HG02642 (cell line): ENCODE results near the gene KLHL1.

Source experiments
- ATAC-seq: cut with Tn5 transposase; IDR thresholded peaks from one replicate; pipeline ENCODE4 v1.9.1; 2021; ENCODE audit warnings: mild to moderate bottlenecking; ENCODE audit not compliant: unreplicated experiment, poor library complexity

The KLHL1 gene

DNA sequence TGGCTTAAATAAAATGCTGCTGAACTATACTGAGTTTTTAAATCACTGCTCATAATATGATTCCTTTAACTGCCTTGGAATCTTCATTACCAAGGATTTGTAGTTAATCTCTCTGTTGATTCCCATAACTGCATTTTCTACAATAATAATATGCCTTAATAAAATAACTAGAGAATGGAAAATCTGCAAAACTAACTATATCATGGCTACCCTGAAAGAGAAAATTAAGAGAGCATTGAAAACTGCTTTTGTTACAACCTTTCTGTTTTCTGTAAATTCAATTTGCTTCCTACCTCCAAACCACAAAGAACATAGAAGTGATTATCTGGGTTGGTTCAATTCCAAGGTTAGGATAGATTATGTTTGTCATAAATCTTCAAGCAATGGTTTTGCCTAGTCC is 203.5 kb downstream of the KLHL1 start:
- ATAC-seq: no peak

DNA sequence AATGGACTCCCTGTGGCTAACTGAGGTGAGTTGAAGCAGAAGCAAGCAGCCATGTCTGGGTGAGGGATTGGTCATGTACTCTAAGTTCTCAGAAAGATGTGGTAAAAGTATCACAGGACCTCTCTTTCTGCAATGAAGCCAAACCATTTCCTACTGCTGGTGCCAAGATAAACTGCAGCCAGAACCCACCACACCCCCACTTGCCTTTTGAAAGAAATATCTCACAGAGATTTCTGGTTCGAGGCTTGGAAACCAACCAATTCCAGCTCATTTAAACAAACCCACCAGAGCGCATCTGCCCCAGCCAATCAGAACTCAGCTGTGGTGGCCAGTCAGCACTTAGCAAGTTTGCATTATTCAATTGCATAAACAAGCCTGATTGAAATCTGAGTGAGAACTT is 205.2 kb downstream of the KLHL1 start:
- ATAC-seq: no peak

DNA sequence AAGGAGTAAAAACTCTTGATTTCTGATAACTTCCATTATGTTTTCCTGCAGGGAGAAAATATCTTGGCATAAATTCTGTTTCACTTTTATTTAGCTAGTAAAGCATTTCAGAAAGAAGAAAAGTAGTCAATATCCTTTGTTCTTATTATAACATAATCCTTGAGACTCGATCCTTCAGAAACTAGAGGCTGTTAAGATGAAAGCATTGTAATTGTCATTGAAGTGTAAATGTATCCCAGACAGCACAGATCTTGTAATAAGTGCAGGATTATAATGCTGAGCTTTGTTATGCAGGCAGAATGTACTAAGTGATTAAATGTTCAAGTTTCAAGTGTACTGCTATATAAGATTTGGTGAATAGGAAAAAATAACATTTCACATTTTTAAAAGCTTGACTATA is 225.8 kb downstream of the KLHL1 start:
- ATAC-seq: no peak

DNA sequence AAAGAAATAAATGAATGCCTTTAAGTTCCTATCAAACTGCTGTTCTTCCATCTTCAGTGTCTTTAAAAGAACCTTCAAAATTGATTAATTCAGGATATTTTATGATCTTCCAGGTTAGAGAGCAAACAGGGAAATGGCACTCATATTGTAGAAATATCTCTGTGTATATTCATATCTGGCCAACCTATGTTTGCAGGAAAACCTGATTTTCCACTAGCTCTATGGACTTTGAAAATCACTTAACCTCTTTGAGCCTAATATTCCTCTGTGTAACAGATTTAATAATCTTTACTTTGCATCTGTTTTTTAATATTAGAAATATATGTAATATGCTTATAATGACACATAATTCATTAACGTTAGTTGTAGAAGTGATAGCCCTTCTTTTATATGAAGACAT is 228.3 kb downstream of the KLHL1 start:
- ATAC-seq: no peak

DNA sequence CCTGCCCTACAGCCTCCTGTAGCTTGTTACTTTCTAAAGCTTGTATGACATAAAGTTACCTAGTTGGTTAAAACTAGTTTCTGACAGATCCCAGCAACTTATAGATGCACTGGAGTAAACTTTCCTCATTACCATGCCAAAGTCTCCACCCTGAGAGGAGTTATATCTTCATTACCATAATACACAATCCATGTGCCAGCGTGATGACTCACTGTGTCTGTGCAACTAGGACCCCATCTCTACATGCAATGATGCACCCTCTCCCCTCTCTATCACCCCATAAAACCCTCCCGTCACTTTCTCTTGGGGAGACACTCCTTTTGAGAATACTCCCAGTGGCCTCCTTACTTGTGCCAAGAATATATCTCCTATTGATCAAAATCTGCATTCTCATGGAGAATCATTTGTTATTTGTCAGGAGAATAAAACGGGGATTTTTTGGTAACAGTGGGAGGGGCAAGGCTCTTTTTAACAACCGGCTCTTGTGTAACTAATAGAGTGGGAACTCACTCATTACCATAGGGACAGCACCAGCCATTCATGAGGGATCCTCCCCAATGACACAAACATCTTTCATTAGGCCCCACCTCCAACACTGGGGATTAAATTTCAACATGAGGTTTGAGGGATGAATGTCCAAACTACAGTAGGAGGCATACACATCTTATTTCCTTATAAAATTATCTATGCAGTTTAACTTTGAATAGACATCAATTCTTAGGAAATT is 235.8 kb downstream of the KLHL1 start:
- no peak for ATAC-seq

DNA sequence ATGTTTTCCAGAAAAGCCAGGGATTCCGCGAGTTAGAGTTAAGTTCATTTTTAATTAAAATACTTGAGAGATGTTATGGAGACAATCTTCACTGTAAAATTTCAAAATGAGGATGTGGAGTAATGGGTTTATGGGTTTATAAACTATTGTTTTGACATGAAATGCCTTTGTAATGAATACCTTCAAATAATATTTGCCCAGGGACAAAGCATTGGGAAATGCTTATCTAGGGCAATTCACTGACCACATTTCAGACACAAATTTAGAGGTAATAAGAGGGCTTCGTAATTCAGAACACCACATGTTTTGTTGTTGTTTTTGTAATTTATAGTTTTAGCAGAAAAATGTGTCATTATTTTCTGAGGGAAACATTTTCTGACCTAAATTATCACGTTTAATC is 241.7 kb downstream of the KLHL1 start:
- no peak for ATAC-seq

DNA sequence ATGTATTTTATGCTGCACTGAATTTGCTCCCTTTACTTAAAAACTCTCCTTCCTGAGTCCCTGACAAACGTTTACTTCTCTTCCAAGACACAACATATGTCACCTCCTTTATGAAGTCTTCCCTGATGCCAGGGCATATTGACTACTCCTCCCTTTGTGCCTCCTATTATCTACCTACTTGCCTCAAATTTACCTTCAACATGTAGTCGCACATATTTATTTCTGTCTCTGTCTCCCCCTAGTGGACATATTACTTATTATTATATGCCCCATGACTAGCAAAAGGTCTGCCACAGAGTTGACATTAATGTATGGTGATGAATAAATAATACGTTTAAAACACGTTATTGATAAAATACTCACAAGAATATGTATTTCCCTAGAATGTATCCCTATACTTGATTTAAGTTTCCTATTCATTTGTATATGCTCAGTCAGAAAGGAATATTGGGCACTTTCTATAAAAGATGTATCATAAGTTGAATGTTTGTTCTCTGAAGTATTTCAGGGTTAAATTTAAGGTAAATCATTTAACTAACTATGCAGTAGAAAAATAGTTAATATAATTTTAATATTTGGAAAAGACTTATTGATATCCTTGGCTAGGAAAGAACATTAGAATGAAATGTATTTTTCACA is 250.9 kb downstream of the KLHL1 start:
- ATAC-seq: peak; percentile 88

DNA sequence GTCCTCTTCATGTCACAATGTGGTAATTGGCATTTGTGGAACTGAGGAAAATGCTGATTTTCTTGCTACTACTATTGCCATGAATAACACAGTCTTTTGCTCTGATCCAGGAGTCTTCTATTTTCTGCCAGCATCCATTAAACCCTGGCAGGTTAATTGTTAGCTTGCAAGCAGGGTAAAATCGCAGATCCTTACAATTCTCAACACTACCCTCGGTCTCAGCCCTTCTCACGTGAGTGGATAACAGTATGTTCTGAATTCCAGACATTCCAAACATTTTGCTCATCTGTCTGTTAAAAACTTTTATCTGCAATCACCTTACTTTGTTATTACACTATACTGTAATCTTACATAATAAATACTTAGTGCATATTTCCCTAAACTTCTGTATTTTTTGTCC is 251.9 kb downstream of the KLHL1 start:
- no peak for ATAC-seq

DNA sequence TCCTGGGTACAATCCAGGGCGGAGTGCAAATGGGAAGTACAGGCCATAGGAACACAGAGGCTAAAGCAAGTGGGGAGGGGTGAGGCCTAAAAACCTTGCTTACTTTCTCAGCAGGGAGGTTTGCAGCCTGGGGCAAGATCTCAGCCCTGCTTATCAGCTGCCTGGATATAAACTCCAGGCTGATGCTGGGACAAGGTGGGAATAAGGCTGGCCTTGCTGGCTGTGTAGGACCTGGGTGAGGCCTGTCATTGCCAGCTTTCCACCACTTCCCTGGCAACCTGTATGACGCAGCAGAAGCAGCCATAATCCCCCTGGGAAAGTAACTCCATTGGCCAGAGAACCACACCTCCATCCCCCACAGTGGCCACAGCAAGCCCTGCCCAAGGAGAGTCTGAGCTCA is 279.7 kb downstream of the KLHL1 start:
- no peak for ATAC-seq

DNA sequence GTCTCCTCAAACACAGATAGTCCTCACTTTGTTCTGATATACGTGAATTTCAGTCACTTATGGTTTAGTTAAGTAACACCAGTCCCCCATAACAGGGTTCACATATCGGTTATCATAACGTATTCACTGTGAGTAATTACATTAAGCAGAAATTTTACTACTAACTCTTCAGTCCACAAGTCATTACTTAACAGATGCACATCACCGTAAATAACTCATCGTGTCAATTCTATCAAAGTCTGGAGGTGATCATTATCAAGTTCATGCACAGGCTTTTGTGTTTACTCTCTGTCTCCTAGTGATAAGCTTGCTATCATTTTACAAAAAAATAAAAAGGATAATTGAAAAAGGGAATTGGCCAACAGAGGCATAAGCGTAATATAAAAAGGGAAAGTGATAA is 288.1 kb downstream of the KLHL1 start:
- no peak for ATAC-seq

DNA sequence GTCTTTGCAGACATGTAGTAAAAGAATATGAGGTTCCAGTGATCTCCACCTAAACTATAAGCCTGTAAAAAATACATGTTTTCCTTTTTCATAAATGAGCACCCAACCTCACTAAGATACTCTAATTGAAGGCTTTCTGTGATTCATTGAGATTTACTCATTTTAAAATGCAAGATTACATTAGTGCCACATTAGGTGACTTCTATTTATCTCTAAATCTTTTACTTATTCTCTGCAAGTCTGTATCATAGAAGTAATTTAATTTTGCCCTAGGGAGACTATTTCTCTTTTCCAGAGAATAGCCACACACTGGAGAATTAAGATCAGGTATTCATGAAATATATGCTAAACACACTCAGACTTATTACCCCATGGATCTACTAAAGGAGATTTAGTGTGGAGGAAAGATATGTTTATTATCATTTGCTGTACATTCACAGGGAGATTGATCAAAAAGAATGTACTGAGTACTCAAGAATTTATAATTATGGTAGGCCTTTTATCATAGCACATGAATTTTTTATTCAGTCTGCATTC is 290.9 kb downstream of the KLHL1 start:
- no peak for ATAC-seq

DNA sequence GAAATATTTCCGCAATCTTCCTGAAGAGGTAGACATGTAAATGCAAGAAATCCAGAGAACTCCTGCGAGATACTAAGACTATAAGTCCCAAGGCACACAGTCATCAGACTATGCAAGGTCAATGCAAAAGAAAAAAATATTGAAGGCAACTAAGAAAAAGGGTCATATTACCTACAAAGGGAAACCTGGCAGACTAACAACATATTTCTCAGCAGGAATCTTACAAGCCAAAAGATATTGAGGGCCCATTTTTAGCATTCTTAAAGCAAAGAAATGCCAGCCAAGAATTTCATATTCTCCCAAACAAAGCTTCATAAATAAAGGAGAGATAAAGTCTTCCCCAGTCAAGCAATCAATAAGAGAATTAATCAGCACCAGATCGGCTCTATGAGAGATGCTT is 299.1 kb downstream of the KLHL1 start:
- ATAC-seq: no peak

DNA sequence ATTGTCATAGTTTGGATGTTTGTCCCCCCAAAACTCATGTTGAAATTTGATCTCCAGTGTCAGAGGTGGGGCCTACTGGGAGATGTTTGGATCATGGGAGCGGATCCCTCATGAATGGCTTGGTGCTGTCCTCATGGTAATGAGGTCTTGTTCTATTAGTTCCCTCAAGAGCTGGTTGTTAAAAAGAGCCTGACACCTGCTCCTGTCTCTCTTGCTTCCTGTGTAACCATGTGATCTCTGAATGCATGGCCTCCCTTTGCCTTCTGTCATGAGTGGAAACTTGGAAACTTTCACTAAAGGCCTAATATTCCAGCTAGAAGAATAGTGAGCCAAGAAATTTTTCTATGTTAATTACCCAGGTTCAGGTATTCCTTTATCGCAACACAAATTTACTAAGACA is 312.0 kb downstream of the KLHL1 start:
- ATAC-seq: no peak

DNA sequence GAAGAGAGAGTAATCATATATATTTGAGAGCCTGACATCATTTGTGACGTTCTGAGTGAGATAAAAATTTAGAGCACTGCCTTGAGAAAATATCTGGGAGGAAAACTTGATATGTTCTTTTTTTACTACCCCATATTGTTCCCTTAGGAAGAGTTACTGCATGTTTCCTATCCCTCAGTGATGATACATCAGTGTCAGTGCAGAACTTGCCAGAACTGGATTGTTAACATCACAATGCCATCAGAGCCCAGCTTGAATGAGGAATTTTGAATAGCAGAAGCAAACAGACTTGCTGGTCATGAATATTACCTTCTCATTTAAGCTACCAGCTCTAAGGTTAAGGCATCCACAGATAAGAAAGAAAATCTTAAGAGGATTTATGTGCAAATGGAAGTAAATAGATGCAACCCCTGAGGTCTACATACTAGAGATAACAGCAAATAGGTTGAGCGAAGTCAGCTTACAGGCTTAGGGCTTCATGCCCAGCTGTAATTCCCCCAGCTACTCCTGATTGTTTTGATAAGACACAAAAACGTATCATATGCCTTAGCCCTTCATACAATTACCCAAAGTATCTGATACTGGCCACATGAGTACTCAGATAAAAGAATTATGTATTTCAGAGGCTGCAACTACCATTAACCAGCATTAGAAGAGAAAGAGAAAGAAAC is 314.3 kb downstream of the KLHL1 start:
- no peak for ATAC-seq

DNA sequence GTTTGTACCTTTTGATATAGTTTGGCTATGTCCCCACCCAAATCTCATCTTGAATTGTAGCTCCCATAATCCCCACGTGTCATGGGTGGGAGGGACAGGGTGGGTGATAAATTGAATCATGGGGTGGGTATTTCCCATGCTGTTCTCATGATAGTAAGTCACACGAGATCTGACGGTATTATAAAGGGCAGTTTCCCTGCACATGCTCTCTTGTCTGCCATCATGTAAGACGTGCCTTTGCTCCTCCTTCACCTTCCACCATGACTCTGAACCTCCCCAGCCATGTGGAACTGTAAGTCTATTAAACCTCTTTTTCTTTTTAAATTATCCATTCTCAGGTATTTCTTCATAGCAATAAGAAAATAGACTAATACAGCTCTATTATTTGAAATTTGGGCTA is 331.3 kb downstream of the KLHL1 start:
- ATAC-seq: no peak

DNA sequence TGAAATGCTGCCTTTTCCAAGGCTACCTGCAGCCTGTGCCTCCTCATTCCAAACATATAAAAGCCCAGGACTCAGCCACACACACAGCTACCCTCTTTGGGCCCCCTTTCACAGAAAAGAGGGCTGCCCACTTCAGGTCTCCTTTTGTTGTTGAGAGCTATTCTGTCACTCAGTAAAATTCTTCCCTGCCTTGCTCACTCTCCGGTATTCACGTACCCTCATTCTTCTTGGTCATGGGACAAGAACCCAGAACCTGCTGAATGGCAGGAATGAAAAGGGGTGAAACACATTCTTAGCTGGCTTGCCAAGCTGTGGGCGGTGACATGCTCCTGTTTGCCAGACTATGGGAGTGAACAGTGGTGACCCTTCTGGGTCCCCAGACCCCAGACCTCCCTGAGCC is 338.6 kb downstream of the KLHL1 start:
- no peak for ATAC-seq

DNA sequence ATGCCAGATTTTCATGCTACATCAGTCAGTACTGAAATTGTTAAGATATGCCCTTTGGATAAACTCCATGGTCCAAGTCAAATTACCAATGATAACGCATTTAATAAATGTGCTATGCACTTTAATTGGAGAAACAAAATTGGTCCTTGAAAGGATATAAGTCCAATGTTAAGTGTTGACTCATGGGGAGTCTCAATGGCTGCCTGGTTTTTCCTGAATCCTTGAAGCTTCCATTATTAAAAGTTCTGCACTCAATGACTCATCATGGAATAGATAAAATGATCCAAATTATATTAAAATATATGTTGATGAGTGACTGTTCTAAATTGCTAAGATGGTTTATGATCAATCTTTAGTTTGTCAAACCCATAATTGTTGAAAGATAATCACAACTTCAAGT is 346.7 kb downstream of the KLHL1 start:
- ATAC-seq: no peak

DNA sequence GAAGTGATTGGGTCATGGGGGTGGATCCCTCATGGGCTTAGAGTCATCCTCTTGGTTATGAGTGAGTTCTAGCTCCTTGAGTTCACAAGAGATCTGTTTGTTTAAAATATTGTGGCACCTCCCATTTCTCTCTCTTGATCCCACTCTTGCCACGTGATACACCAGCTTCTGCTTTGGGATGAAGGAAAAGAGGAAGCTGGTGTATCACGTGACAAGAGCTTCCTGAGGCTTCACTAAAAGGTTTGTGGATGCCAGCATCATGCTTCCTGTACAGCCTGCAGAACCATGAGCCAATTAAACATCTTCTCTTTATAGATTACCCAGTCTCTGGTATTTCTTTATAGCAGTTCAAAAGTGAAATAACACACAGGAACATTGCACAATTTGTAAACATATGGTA is 353.2 kb downstream of the KLHL1 start:
- ATAC-seq: no peak

DNA sequence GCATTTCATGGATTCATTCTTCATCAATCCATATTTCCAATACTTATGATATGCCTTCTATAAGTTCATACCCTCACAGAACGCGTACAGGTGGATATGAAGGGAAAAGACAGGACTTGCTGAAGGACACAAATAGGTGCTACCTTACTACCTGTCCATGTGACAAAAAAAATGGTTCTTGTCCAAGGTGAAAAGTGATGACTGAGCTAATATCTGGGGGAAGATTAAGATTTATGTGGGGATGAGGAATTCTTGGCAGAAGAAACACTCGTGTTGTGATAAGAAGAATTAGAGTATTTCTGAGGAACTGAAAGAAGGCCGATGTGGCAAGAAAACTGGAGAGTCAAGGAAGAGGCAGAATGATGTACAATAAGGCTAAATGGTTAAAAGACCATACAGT is 357.0 kb downstream of the KLHL1 start:
- ATAC-seq: no peak

DNA sequence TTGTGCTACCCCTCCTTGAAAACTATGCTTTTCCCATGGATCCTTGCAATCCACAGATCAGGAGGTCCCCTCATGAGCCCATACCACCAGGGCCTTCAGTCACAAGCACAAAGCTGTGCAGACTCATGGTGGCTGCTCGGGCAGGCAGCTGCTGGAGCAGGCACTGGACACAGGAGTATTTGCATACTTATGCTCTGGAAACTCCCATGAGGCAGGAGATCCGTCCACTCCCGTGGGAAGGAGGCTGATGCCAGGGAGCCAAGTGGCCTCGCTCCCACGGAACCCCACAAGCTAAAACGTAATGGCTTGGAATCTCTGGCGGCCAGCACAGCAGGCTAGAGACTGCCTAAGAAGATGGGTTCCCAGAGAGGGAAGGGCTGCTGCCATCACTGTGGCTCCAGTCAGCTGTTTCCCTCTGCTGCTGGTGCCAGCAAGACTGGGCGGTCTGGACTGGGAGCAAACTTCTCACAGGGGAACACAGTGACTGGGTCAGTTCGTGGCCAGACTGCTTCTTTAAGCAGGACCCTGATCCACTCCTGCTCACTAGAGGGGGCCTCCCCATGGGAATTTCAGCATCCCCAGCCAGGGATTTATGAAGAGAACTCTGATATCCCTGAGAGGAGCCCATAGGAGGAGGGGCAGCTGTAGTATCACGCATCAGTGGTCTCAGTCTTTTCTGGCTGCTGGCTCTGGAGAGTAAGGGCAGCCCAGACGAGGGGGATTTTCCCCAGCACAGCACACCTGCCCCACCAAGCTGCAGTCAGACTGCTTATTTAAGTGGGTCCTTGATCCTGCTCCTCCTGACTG is 370.9 kb downstream of the KLHL1 start:
- no peak for ATAC-seq

DNA sequence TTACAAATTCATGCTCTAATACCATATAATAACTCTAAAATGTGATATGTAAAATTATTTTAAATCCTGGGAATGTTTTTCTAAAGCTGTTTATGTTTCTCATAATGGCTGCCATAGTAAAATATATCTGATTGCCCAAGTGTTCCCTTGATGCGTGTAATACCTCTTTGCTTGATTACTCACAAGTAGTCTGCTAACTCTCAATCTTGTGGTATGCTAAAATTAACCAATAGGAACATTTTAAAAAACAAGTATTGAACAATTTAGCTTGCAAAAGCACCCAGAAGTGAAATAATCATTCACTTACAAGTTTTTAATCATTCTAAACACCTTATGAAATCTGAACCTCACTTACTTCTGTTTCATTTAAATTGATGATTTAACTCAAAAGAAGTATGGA is 386.6 kb downstream of the KLHL1 start:
- no peak for ATAC-seq
